ENCODE results near the gene SLCO3A1.

The SLCO3A1 gene

GRCh38 chr15:91860498-91860897 lies 7.0 kb downstream of the SLCO3A1 start:
- no peak overlapping the region for H3K4me3 ChIP-seq (ENCODE audit: low read depth, low read length)

GRCh38 chr15:91861223-91861622 lies 7.7 kb downstream of the SLCO3A1 start:
- H3K4me3 ChIP-seq (ENCODE audit: low read depth, low read length): no peak overlapping the region

DNA sequence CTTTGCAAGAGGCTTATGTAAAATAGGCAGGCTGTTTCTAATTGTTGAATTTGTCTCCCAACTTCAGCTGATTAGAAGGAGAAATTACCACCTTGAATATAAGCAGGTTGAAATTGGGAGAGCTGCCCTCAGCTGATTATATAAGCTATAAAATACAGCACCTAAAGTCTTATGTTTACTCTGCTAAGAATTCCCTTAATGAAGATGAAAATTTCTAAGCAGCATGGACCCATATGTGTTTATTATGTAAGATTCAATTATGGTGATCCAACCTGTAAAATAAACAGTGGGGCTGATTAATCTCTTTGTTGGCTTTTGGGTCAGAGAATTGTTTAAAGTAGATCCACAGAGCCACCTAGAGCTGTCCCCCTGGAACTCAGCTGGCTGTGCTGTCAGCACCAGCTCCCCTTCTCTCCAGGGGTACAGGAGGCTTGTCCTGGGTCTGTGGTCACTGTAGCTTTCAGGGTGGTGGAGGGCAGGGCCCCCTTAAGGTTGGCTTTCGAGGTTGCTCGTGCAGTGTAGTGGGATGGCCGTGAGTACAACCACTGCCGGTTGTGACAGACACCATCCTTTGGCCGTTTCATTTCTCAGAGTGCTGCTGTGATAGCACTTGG lies 9.5 kb downstream of the SLCO3A1 start:
- no peak overlapping the region for H3K4me3 ChIP-seq (ENCODE audit: low read depth, low read length)

- no peak overlapping the region for H3K4me3 ChIP-seq (ENCODE audit: low read depth, low read length)
Measured at GRCh38 chr15:91863621-91864255, 10.2 kb downstream of the SLCO3A1 start.

DNA sequence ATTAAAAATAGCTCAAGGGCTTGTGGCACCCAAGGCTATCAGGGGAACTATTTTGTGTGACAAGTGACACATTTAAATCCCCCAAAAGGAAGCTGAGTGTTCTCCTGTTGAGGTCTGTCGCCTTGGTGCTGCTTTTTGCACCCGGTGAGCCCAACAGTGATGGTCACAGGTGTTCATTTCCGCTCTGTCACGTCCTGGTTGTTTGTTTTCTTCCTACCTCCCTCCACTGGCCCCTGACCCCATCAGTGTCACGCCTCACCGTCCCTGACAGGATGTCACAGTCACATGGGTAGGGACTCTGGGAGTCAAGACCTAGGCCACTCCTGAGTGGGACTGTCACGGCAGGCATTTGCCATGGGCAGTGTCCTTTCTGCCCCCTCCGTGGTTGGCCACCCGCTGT lies 11.2 kb downstream of the SLCO3A1 start:
- no peak overlapping the region for H3K4me3 ChIP-seq (ENCODE audit: low read depth, low read length)

GRCh38 chr15:91865486-91865885 lies 12.0 kb downstream of the SLCO3A1 start:
- H3K4me3 ChIP-seq (ENCODE audit: low read depth, low read length): no peak overlapping the region

GRCh38 chr15:91865950-91866349 lies 12.4 kb downstream of the SLCO3A1 start:
- no peak overlapping the region for H3K4me3 ChIP-seq (ENCODE audit: low read depth, low read length)

DNA sequence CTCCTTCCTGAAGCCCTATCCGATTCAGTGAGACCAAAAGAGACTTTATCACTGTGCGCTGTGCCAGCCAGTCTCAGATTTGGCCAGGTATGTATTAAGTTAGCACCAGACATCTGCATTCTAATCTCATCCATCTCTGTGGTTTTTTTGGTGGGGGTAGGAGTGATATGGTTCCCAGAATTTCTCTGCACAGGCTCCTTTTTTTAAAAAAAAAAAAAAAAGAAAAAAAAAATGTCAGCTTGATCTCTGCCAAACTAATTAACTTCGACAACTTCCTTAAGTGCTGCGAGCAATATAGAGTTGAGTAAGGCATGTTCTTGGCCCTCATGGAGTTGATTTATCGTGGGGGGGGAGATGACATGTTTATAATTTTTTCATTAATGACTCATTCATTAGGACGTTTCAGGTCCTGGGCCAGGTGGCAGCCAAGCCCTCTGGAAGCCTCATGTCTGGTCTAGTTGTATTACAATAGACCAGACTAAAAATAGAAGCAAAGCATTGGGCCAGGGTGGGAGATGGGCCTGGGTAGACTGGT lies 12.9 kb downstream of the SLCO3A1 start:
- no peak overlapping the region for H3K4me3 ChIP-seq (ENCODE audit: low read depth, low read length)

DNA sequence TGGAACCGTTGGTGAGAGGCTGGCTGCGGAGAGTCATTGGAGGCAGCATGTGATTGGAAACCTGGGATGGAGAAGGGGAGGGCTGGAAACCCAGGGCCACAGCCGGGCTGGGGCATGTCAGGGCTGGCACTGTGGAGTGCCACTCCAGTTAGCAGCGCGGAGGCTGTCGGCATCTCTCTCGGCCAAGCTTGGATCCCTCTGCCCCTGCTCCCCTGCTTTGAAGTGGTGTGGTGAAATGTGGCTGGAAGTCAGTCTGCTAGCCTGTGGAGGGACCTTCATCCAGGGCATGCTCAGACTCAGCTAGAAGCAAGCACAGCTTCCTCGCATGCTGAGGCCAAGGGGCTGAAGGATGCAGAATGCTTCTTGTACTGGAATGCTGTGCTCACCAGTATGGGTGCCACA lies 13.5 kb downstream of the SLCO3A1 start:
- H3K4me3 ChIP-seq (ENCODE audit: low read depth, low read length): no peak overlapping the region

GRCh38 chr15:91867581-91868026 lies 14.1 kb downstream of the SLCO3A1 start:
- no peak overlapping the region for H3K4me3 ChIP-seq (ENCODE audit: low read depth, low read length)

GRCh38 chr15:91870876-91871537 lies 17.5 kb downstream of the SLCO3A1 start:
- no peak overlapping the region for H3K4me3 ChIP-seq (ENCODE audit: low read depth, low read length)

DNA sequence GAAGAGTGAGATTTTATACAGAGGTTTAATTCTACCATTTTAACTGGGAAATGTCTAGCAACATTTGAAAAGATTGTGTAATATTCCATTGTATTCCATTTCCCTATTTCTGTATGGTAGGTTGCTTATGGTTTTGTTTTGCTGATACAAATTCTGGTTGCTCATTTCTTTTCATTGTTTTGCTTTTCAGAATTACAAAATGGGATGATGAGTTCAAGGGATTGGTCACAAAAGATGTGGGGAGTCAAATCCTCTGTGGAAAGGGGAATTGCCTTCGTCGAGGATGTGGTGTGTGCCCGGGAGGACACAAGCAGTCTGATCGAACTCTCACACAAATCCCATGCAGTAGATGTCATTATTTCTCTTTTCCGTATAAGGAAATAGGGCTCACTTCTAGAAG lies 18.3 kb downstream of the SLCO3A1 start:
- no peak overlapping the region for H3K4me3 ChIP-seq (ENCODE audit: low read depth, low read length)

DNA sequence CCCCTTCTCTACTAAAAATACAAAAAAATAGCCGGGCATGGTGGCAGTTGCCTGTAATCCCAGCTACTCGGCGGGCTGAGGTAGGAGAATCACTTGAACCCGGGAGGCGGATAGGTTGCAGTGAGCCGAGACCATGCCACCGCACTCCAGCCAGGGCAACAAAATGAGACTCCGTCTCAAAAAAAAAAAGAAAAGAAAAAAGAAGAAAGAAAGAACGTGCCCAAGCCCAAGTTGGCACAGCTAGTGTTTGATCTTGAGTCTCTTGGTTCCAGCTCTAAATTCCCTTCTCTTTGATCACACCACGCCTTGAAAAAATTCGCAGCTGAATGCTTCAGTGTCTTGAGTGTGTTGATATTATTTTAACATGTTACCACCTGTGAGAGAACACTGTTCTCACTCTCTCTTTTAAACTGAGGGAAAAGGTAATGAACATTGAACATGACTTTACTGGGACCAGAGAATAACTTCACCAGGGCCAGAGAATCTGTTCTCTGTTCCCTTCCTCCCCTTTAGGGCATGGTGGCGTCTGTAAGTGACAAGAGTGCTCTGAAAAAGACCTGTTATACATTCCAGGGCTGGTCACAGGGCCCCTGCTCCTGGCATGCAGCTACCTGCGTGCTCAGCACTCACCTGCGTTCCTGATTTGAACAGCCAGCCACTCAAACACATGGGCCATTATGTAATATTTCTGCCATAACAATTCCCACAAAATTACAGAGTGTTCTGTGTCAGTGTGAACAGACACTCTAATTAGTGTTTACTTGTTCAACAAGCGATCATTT lies 19.0 kb downstream of the SLCO3A1 start:
- no peak overlapping the region for H3K4me3 ChIP-seq (ENCODE audit: low read depth, low read length)

GRCh38 chr15:91873138-91873536 lies 19.6 kb downstream of the SLCO3A1 start:
- H3K4me3 ChIP-seq (ENCODE audit: low read depth, low read length): no peak overlapping the region

DNA sequence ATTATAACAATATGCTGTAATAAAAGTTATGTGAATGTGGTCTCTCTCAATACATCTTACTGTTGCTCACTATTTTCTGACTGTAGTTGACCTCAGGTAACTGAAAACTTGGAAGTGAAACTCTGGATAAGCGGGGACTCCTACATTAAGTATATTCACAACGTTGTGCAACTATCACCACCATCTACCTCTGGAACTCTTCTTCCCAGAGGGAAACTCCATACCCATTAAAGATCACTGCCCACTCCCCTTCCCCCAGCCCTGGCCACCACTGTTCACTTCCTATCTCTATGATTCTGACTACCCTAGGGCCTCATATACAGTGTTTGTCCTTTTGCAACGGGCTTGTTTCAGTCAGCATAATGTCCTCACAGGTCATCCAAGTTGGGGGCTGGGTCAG lies 20.7 kb downstream of the SLCO3A1 start:
- H3K4me3 ChIP-seq (ENCODE audit: low read depth, low read length): no peak overlapping the region

- no peak overlapping the region for H3K4me3 ChIP-seq (ENCODE audit: low read depth, low read length)
Measured at GRCh38 chr15:91874992-91875660, 21.6 kb downstream of the SLCO3A1 start.

DNA sequence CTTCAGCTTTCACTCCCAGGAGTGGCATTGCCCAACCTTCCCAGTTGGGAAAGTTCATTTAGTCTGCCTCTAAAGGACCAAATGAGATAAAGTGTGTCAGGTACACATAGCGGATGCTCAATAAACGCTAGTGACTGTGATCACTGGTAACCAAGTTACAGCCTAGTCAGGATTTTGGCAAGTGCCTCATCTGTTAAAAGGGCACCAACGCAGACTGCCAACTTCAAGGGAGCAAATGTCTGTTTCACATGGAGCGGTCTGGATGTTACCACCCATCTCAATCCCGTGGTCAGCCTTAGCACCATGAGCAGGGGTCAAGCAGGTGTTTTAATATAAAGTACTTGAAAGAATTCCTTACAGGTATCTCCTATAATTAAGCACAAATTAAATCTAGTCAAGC lies 22.7 kb downstream of the SLCO3A1 start:
- no peak overlapping the region for H3K4me3 ChIP-seq (ENCODE audit: low read depth, low read length)

- H3K4me3 ChIP-seq (ENCODE audit: low read depth, low read length): no peak overlapping the region
Measured at GRCh38 chr15:91878319-91878870, 24.9 kb downstream of the SLCO3A1 start.

DNA sequence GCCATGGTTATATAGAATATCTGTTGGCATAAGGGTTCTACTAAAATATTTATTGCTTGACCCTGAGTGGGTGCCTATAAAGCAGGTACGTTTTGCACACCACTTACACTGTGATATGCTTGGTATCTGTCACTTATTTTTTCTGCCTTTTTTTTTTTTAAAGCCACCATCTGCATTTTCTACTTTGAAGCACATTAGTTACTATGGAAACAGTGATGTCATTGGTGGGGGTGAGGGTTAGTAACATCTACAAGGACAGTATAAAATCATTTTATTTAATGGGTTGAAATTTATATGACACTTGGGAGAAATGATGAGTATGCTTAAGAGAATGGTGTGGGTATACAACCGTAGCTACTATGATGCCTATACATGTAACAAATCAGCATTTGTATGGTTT lies 25.6 kb downstream of the SLCO3A1 start:
- no peak overlapping the region for H3K4me3 ChIP-seq (ENCODE audit: low read depth, low read length)

GRCh38 chr15:91880373-91880772 lies 26.9 kb downstream of the SLCO3A1 start:
- H3K4me3 ChIP-seq (ENCODE audit: low read depth, low read length): no peak overlapping the region
